Keratinocyte (primary cell): Measurements from ENCODE around the gene OPN1SW. TPM values are rescaled to one million over a fixed set of nuclear protein-coding genes. Genes with fewer than 3 reads are reported as not detected.
A peak's percentile ranks its signal among the peaks of the same experiment; 100 is the strongest.

Experiments
- DNase-seq: peaks from one replicate; pipeline ENCODE4 v3.0.0-alpha.2; 2011; ENCODE audit warnings: low read depth, missing footprints, low spot score
- FAIRE-seq: peaks from 2 replicates; lab custom pipeline; 2011; peaks lifted over from hg19 to GRCh38; lab: Jason Lieb, UNC
- H2AFZ ChIP-seq: 2 replicates; pipeline ENCODE4 v1.6.0; 2012; ENCODE audit warnings: low read length, control low read depth, inconsistent platforms; ENCODE audit not compliant: control insufficient read depth
- H3K27ac ChIP-seq: 2 replicates; pipeline ENCODE4 v1.5.1; 2011; ENCODE audit warnings: low read length; ENCODE audit not compliant: control insufficient read depth, insufficient read depth
- H3K27me3 ChIP-seq: 3 replicates; pipeline ENCODE4 v1.6.0; 2011; ENCODE audit warnings: low read length; ENCODE audit not compliant: control insufficient read depth, insufficient read depth; ENCODE audit errors: extremely low read depth
- H3K36me3 ChIP-seq, 2 experiments: 2 replicates in 1 of 2; 3 replicates in 1 of 2; pipeline ENCODE4 v1.5.1; 2011; ENCODE audit warnings: low read length in 2 of 2, mild to moderate bottlenecking in 1 of 2; ENCODE audit not compliant: control insufficient read depth in 2 of 2, insufficient read depth in 2 of 2; ENCODE audit errors: extremely low read depth in 1 of 2
- H3K4me1 ChIP-seq: 3 replicates; pipeline ENCODE4 v1.5.1; 2011; ENCODE audit warnings: low read length; ENCODE audit not compliant: control insufficient read depth, insufficient read depth; ENCODE audit errors: extremely low read depth
- H3K4me2 ChIP-seq: 3 replicates; pipeline ENCODE4 v1.6.0; 2011; ENCODE audit warnings: low read depth, low read length; ENCODE audit not compliant: control insufficient read depth, insufficient read depth; ENCODE audit errors: extremely low read depth
- H3K4me3 ChIP-seq, 3 experiments: fragments of 200-600 bp in 1 of 3; sonication (generic) in 1 of 3; 2 replicates in 2 of 3; 3 replicates in 1 of 3; pipeline ENCODE4 v1.5.1; 2011 to 2016; ENCODE audit warnings: low read length in 3 of 3, mild to moderate bottlenecking in 3 of 3, control low read depth in 2 of 3, inconsistent platforms in 1 of 3, low read depth in 1 of 3, mixed read lengths in 1 of 3, mixed run types in 1 of 3, moderate library complexity in 1 of 3; ENCODE audit not compliant: control insufficient read depth in 2 of 3, insufficient read depth in 2 of 3; ENCODE audit errors: extremely low read depth in 1 of 3
- H3K79me2 ChIP-seq: 2 replicates; pipeline ENCODE4 v1.6.0; 2012; ENCODE audit warnings: low read length; ENCODE audit not compliant: control insufficient read depth, insufficient read depth
- H3K9ac ChIP-seq: 3 replicates; pipeline ENCODE4 v1.6.0; 2011; ENCODE audit warnings: low read length; ENCODE audit not compliant: control insufficient read depth, insufficient read depth; ENCODE audit errors: extremely low read depth
- H3K9me1 ChIP-seq: 3 replicates; pipeline ENCODE4 v1.6.0; 2011; ENCODE audit warnings: low read length; ENCODE audit not compliant: control insufficient read depth, insufficient read depth; ENCODE audit errors: extremely low read depth
- H3K9me3 ChIP-seq: 2 replicates; pipeline ENCODE4 v1.5.1; 2012; ENCODE audit warnings: low read depth, low read length; ENCODE audit not compliant: control insufficient read depth
- H4K20me1 ChIP-seq: 3 replicates; pipeline ENCODE4 v1.6.0; 2011; ENCODE audit warnings: low read length; ENCODE audit not compliant: control insufficient read depth, insufficient read depth; ENCODE audit errors: extremely low read depth
- EZH2 ChIP-seq: IDR thresholded peaks from one replicate; pipeline ENCODE4 v1.6.1; 2012; ENCODE audit warnings: inconsistent platforms, mild to moderate bottlenecking, low read length, moderate library complexity
- dilution Hi-C: fragments of 300-500 bp; cut with MboI; formaldehyde crosslinking; loops from one replicate; pipeline ENCODE4 v1.7.0; 2020; ENCODE audit warnings: low sequenced_read_pairs; ENCODE audit not compliant: extremely low pct_ligation_motif_present
- polyA plus RNA-seq, 5 experiments: library from polyadenylated mRNA; depleted of rRNA in 3 of 5; stranded (reverse) in 3 of 5; stranded (forward) in 1 of 5; unstranded in 1 of 5; fragments of >200 nt; gene quantifications; 1 replicate in 1 of 5; 2 replicates in 3 of 5; 3 replicates in 1 of 5; pipeline versions ENCODE4 v1.2.1 to v1.2.3, GENCODE V29; 2011 to 2012; ENCODE audit warnings: missing spikeins in 2 of 5, low read depth in 1 of 5, low replicate concordance in 1 of 5
- TF ChIP-seq, protein P1 (sequence below), 3 experiments: IDR thresholded peaks in 1 of 3; conservative IDR thresholded peaks in 1 of 3; optimal IDR thresholded peaks in 1 of 3; 2 replicates in 2 of 3; 3 replicates in 1 of 3; pipeline versions ENCODE3 to v1.5.1; 2011; ENCODE audit warnings: low read length in 3 of 3, mild to moderate bottlenecking in 3 of 3, moderate library complexity in 2 of 3, control low read depth in 1 of 3, inconsistent platforms in 1 of 3; ENCODE audit not compliant: insufficient read depth in 2 of 3; ENCODE audit errors: extremely low read depth in 1 of 3

The OPN1SW gene
- polyA plus RNA-seq, 1 donor (not counting 4 experiments of a cell fraction or from before 2014, with no cell fraction given), result not detected

DNA sequence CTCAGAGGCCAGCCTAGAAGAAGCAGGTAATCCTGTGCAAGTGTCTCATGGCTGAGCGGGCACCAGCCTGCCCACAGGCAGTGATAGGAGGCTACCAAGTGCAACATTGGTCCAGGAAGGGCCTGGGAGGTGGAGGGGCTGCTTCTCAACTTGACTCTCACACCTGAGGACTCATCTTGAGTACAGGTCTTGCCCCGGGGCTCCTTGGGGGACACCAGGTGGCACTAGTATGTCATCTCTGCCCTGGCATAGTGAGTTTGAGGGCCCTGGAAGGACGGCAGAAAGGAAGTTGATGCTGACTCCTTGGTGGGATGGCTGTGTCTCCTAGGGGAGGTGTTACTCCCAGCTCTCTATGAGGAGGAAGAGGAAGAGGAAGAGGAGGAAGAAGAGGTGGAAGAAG lies 18.4 kb upstream of the OPN1SW start:
- Histone ChIP-seq H3K4me2 (no peak overlapping the region), H3K4me3 (no peak overlapping the region), H3K27ac (no peak overlapping the region), H4K20me1 (no peaks in the 10 kb centered on the region), H3K9me1 (no peaks in the 10 kb centered on the region), H3K36me3 (no peaks in the 10 kb centered on the region), H3K9ac (no peak overlapping the region), H2AFZ (no peak overlapping the region), H3K79me2 (no peaks in the 10 kb centered on the region), H3K27me3 (peaks cover 20% of the 10 kb centered on the region), H3K4me1 (no peaks in the 10 kb centered on the region), H3K9me3 (no peaks in the 10 kb centered on the region)
- TF ChIP-seq, protein P1, sequence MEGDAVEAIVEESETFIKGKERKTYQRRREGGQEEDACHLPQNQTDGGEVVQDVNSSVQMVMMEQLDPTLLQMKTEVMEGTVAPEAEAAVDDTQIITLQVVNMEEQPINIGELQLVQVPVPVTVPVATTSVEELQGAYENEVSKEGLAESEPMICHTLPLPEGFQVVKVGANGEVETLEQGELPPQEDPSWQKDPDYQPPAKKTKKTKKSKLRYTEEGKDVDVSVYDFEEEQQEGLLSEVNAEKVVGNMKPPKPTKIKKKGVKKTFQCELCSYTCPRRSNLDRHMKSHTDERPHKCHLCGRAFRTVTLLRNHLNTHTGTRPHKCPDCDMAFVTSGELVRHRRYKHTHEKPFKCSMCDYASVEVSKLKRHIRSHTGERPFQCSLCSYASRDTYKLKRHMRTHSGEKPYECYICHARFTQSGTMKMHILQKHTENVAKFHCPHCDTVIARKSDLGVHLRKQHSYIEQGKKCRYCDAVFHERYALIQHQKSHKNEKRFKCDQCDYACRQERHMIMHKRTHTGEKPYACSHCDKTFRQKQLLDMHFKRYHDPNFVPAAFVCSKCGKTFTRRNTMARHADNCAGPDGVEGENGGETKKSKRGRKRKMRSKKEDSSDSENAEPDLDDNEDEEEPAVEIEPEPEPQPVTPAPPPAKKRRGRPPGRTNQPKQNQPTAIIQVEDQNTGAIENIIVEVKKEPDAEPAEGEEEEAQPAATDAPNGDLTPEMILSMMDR (optimal IDR thresholded peaks at IDR 0.05 in 1 of 3, IDR thresholded peaks at IDR 0.05 in 1 of 3, conservative IDR thresholded peaks at IDR 0.05 in 1 of 3; ENCODE audit: extremely low read depth in 1 of 3, insufficient read depth in 2 of 3, low read length in 3 of 3), result peak in 1 of 3 experiments; percentile 16
- TF ChIP-seq EZH2, result no peak
- dilution Hi-C loops, result no loop called here
- DNase-seq (no peak), FAIRE-seq (no peak)

DNA sequence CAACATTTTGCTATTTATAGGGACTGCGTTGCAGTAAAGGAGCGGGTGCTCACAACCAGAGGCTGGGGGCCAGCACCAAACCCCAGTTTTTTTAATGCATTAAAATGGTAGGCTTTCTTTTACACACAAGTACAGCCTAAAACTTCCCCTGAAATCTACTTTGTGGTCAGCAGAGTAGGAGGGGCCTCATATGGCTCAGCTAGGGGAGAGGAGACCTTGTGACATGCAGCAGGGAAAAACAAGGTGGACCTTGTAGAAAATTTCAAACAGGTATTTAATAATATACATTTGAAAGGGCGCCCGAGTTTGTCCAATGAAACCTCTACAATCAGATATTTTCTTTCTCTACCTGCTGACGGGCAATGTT lies 17.6 kb upstream of the OPN1SW start:
- Histone ChIP-seq H3K27me3 (peaks cover 28% of the 10 kb centered on the region), H3K9me1 (no peaks in the 10 kb centered on the region), H3K9me3 (no peaks in the 10 kb centered on the region), H3K36me3 (no peaks in the 10 kb centered on the region), H3K4me1 (no peaks in the 10 kb centered on the region), H2AFZ (no peak overlapping the region), H3K9ac (no peak overlapping the region), H3K4me2 (no peak overlapping the region), H3K4me3 (no peak overlapping the region), H4K20me1 (no peaks in the 10 kb centered on the region), H3K27ac (no peak overlapping the region), H3K79me2 (no peaks in the 10 kb centered on the region)
- FAIRE-seq, result no peak
- no peak for DNase-seq
- dilution Hi-C loops, result no loop called here
- TF ChIP-seq EZH2, result no peak
- TF ChIP-seq, protein P1 (optimal IDR thresholded peaks at IDR 0.05 in 1 of 3, IDR thresholded peaks at IDR 0.05 in 1 of 3, conservative IDR thresholded peaks at IDR 0.05 in 1 of 3; ENCODE audit: extremely low read depth in 1 of 3, insufficient read depth in 2 of 3, low read length in 3 of 3), result no peak
